Prostate gland (tissue), 2 donors: Measurements from ENCODE around the gene GPR162. TPM values are rescaled to one million over a fixed set of nuclear protein-coding genes. Genes with fewer than 3 reads are reported as not detected.

ENCODE experiments used
- DNase-seq: peaks from one replicate; pipeline ENCODE4 v3.0.0-alpha.2; 2019; ENCODE audit warnings: low spot score
- H3K27ac ChIP-seq, 2 donors: fragments of 200-600 bp; sonication (generic); 2 replicates each; pipeline ENCODE4 v1.5.1; 2017 to 2019
- H3K27me3 ChIP-seq: fragments of 200-600 bp; sonication (generic); replicated peaks from 2 replicates; pipeline ENCODE4 v1.5.1; 2019; ENCODE audit not compliant: insufficient read depth
- H3K36me3 ChIP-seq, 2 donors: fragments of 200-600 bp; sonication (generic); 1 replicate in 1 of 2; 2 replicates in 1 of 2; pipeline versions ENCODE4 v1.5.1 to v1.8.1; 2017 to 2019
- H3K4me1 ChIP-seq: fragments of 200-600 bp; sonication (generic); replicated peaks from 2 replicates; pipeline ENCODE4 v1.5.1; 2019
- H3K4me3 ChIP-seq, 2 donors: fragments of 200-600 bp; sonication (generic); 2 replicates each; pipeline ENCODE4 v1.5.1; 2017 to 2019
- H3K9me3 ChIP-seq: fragments of 200-600 bp; sonication (generic); 2 replicates; pipeline ENCODE4 v1.5.1; 2017
- POLR2A ChIP-seq: fragments of 450-650 bp; IDR thresholded peaks from one replicate; pipeline ENCODE4 v1.6.1; 2016; ENCODE audit warnings: antibody characterized with exemption, mild to moderate bottlenecking
- POLR2AphosphoS5 ChIP-seq: sonication (generic); formaldehyde crosslinking; IDR thresholded peaks from one replicate; pipeline ENCODE4 v1.6.1; 2017; ENCODE audit warnings: antibody characterized with exemption
- WGBS: methylation state at CpG from one replicate; pipeline ENCODE4 v1.1.5; 2018; 5-methylcytosine and 5-hydroxymethylcytosine counted together
- intact Hi-C: fragments of 100-400 bp; cut with DNase I; formaldehyde crosslinking; loops from one replicate; pipeline ENCODE4 v1.14.2; 2022
- total RNA-seq, 2 donors: library from RNA; depleted of rRNA; stranded (reverse); fragments of >200 nt; gene quantifications; one replicate each; pipeline ENCODE4 v1.1.0, GENCODE V29; 2016
- TF ChIP-seq, protein P1 (sequence below), 4 experiments: fragments of 200-600 bp in 2 of 4; fragments of 450-650 bp in 2 of 4; sonication (generic) in 2 of 4; IDR thresholded peaks; 1 replicate in 3 of 4; 2 replicates in 1 of 4; pipeline ENCODE4 v1.5.1; 2016 to 2019; ENCODE audit warnings: antibody characterized with exemption in 4 of 4, mild to moderate bottlenecking in 2 of 4, moderate library complexity in 2 of 4

GPR162 gene
- total RNA-seq, 2 donors from 2014 or later = 4.3 to 4.4 TPM

DNA sequence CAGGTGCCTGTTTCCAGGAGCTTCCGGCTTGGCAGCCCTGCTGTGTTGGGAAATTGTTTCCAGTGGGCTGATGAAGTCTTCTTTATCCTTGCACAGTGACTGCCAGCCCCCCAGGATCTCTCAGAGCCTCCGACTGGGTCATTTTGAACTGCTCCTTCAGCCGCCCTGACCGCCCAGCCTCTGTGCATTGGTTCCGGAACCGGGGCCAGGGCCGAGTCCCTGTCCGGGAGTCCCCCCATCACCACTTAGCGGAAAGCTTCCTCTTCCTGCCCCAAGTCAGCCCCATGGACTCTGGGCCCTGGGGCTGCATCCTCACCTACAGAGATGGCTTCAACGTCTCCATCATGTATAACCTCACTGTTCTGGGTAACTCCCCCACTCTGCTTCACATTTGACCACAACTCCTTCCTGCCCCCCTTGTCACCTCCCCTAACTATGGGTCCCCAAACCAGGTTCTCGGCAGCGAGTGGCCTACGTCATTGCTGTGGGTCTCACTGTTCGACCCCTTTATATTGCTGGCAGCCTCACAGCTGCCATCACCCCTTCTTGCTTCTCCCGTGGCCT is 47.0 kb upstream of the GPR162 start:
- H3K9me3 ChIP-seq = no peaks in the 10 kb centered on the region
- H3K4me1 ChIP-seq = peaks cover 2% of the 10 kb centered on the region
- peaks cover 0 to 7% of the 10 kb centered on the region in 2 donors for H3K36me3 ChIP-seq
- 85% methylated on average over 15 of the region's 15 CpGs for WGBS
- no peak overlapping the region for H3K4me3 ChIP-seq
- no peak for TF ChIP-seq POLR2A
- no peak for TF ChIP-seq POLR2AphosphoS5
- TF ChIP-seq, protein P1, sequence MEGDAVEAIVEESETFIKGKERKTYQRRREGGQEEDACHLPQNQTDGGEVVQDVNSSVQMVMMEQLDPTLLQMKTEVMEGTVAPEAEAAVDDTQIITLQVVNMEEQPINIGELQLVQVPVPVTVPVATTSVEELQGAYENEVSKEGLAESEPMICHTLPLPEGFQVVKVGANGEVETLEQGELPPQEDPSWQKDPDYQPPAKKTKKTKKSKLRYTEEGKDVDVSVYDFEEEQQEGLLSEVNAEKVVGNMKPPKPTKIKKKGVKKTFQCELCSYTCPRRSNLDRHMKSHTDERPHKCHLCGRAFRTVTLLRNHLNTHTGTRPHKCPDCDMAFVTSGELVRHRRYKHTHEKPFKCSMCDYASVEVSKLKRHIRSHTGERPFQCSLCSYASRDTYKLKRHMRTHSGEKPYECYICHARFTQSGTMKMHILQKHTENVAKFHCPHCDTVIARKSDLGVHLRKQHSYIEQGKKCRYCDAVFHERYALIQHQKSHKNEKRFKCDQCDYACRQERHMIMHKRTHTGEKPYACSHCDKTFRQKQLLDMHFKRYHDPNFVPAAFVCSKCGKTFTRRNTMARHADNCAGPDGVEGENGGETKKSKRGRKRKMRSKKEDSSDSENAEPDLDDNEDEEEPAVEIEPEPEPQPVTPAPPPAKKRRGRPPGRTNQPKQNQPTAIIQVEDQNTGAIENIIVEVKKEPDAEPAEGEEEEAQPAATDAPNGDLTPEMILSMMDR (IDR thresholded peaks at IDR 0.05) = no peak
- H3K27ac ChIP-seq = peak overlapping the region; percentile 47 to 89
- H3K27me3 ChIP-seq = no peaks in the 10 kb centered on the region
- intact Hi-C loops = loop anchor here (5.0 kb wide), 2 partner anchors 37 to 157 kb away; no protein-coding TSS in a partner anchor
- no peak for DNase-seq

DNA sequence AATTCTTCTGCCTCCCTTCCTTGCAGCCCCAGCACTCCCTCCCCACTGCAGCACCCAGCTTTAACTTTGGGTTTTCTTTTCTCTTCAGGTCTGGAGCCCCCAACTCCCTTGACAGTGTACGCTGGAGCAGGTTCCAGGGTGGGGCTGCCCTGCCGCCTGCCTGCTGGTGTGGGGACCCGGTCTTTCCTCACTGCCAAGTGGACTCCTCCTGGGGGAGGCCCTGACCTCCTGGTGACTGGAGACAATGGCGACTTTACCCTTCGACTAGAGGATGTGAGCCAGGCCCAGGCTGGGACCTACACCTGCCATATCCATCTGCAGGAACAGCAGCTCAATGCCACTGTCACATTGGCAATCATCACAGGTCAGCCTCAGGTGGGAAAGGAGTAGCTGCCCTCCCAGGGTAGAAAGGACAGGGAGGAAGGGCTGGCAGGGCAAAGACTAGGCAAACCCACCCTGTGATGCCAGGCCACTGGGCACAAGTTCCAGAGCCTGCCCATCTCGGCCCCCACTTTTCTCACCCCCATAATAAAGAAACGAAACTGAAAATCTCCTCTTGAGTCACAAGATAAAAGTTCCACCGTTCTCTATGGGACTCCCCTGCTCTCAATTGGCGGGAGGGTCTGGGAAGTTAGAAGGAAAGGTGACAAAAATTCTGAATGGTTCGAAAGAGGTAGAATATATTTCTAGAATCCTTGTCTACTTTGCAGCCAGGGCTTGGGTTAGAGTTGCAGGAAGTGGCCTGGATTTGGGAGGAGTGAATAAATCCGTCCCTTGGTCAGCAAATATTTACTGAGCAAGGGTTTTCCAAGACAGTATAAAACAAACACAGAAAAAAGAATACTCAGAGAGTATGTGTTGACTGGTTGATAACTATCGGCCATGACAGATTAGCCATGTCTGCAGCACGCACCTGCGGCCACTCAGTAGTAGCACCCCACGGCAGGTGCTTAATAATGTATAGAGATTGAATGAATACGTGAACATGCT is 46.1 kb upstream of the GPR162 start:
- DNase-seq = no peak
- Histone ChIP-seq H3K9me3 (no peaks in the 10 kb centered on the region), H3K27ac (peak overlapping the region; percentile 51 to 89), H3K4me3 (no peak overlapping the region), H3K27me3 (no peaks in the 10 kb centered on the region), H3K36me3 (peaks cover 0 to 2% of the 10 kb centered on the region in 2 donors), H3K4me1 (peaks cover 2% of the 10 kb centered on the region)
- 72% methylated on average over 16 of the region's 16 CpGs for WGBS
- intact Hi-C loops = loop anchor here (5.0 kb wide), 2 partner anchors 38 to 158 kb away; no protein-coding TSS in a partner anchor
- TF ChIP-seq POLR2AphosphoS5 (peak; percentile 69), POLR2A (no peak)
- TF ChIP-seq, protein P1 (IDR thresholded peaks at IDR 0.05) = no peak

DNA sequence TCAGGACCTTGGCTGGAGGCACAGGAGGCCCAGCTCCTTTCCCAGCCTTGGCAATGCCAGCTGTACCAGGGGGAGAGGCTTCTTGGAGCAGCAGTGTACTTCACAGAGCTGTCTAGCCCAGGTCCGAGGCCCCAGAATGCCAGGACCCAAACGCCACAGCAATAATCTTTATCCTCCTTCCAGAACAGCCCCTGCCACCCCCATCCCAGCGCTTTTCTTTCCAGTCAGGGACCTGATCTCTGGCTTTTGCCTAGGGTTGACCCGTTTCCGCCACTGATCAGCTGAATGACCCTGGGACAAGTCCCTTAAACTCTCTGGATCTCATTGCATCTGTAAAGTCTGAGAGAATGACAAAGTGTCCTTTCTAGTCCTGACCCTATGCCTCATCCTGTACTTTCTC is 44.2 kb upstream of the GPR162 start:
- Histone ChIP-seq H3K27ac (peak overlapping the region; percentile 89 to 92), H3K9me3 (no peaks in the 10 kb centered on the region), H3K4me3 (no peak overlapping the region), H3K4me1 (peaks cover 2% of the 10 kb centered on the region), H3K36me3 (no peaks in the 10 kb centered on the region), H3K27me3 (no peaks in the 10 kb centered on the region)
- no peak for DNase-seq
- TF ChIP-seq POLR2A (no peak), POLR2AphosphoS5 (no peak)
- TF ChIP-seq, protein P1 (IDR thresholded peaks at IDR 0.05) = no peak
- intact Hi-C loops = loop anchor here (5.0 kb wide), 2 partner anchors 40 to 160 kb away; no protein-coding TSS in a partner anchor
- WGBS = 88% methylated on average over 5 of the region's 5 CpGs

DNA sequence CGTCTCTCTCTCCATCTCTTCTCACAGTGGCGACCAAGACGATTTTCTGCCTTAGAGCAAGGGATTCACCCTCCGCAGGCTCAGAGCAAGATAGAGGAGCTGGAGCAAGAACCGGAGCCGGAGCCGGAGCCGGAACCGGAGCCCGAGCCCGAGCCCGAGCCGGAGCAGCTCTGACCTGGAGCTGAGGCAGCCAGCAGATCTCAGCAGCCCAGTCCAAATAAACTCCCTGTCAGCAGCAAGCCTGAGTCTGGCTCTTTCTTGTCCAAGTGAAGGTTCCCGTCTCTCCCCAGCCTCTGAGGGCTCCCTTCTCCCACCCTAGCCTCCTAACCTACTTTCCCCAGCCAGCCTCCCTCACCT is 43.4 kb upstream of the GPR162 start:
- intact Hi-C loops = loop anchor here (2.0 to 5.0 kb wide), 3 partner anchors 25 to 161 kb away; partner anchors contain the start of gene MLF2
- H3K36me3 ChIP-seq = no peaks in the 10 kb centered on the region
- no peak for DNase-seq
- peak overlapping the region; percentile 20 to 34 for H3K4me3 ChIP-seq
- H3K27ac ChIP-seq = peak overlapping the region; percentile 89 to 92
- H3K9me3 ChIP-seq = no peaks in the 10 kb centered on the region
- H3K27me3 ChIP-seq = no peaks in the 10 kb centered on the region
- peaks cover 2% of the 10 kb centered on the region for H3K4me1 ChIP-seq
- TF ChIP-seq POLR2A (no peak), POLR2AphosphoS5 (no peak)
- TF ChIP-seq, protein P1 (IDR thresholded peaks at IDR 0.05) = no peak
- WGBS = 22% methylated on average over 14 of the region's 14 CpGs
